GM19438 (cell line): ENCODE data around the gene NPAS3.

Source experiments
- ATAC-seq: cut with Tn5 transposase; IDR thresholded peaks from one replicate; pipeline ENCODE4 v1.9.1; 2021; ENCODE audit warnings: low read depth; ENCODE audit not compliant: unreplicated experiment

NPAS3 gene

GRCh38 chr14:33150666-33151428 lies 212.2 kb downstream of the NPAS3 start:
- no peak for ATAC-seq

GRCh38 chr14:33163109-33163508 lies 224.4 kb downstream of the NPAS3 start:
- no peak for ATAC-seq

GRCh38 chr14:33163600-33163999 lies 224.9 kb downstream of the NPAS3 start:
- no peak for ATAC-seq

DNA sequence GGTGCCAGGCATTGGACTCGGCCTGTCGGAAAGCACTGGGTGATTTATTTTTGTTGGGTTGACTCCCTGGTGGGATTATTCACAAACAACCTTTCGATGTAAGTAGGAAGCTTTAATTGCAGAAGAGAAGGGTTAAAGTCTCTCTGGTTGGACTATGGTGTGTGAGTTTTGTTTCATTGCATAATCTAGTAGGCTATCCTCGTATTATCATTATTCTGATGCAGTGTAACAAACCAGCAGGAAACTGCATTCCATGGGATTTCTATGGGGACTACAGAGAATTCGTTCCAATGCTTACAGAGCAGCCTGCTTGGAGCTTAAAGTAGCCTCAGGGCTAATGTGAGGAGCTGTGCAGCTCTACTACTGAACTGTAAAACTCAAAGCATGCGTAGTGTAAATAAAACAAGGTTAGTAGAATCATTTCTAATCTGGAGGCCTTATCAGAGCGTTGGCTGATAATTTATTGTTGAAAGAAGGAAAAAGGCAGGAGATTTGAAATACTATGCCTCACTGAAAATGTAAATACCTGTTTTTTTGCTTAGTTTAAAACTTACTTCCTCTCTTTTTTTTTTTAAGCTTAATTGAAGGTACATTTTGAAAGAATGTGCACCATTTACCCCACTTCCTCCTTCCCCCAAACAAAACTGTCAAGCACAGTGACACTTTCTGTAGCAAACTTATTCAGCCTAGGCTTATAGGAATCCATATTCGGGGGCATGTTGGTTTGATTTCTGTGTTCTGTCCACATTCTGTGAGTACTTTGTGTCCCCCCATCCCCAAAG lies 226.7 kb downstream of the NPAS3 start:
- no peak for ATAC-seq

GRCh38 chr14:33165926-33166289 lies 227.2 kb downstream of the NPAS3 start:
- no peak for ATAC-seq

- no peak for ATAC-seq
Observed at GRCh38 chr14:33175951-33176350, 237.3 kb downstream of the NPAS3 start.

DNA sequence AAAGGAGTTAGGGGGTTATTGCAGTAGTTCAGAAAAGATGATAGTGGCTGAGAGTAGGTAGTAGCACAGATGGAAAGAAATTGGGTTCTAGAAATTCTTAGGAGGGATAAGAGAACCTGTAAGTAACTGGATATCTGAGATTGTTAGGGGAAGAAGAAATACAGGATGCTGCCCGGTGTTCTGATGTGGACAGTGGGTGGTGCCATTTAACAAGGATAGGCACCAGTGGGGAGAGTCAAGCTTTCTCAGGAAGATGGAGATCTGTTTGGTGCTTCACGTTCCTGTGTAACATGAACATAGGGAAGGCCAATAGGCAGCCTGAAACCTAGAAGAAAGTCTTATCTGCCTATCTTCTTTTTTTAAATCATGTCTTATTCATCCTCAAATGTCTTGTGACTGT lies 245.9 kb downstream of the NPAS3 start:
- ATAC-seq = no peak

- ATAC-seq = no peak
Observed at GRCh38 chr14:33186656-33187055, 248.0 kb downstream of the NPAS3 start.

DNA sequence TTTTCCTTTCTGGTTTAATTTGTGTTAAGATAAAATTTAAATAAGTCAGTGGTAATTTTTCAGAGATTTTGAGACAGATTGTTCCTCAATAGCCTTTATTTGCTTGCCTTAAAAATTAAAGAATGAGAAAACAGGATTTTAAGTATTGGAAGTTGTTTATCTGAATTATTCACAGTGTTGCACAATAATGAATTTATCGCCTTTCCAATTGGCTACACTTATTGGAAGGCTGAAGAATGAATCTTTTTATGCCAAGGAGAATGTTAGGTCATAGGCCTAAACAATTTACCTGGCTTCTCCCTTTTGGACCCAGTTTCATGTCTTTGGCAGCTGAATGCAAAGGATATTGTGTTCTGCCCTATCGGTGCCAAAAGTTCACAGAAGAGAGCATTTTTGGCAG lies 250.2 kb downstream of the NPAS3 start:
- ATAC-seq = no peak

GRCh38 chr14:33191855-33192254 lies 253.2 kb downstream of the NPAS3 start:
- no peak for ATAC-seq

- no peak for ATAC-seq
Observed at GRCh38 chr14:33194551-33194950, 255.9 kb downstream of the NPAS3 start.

GRCh38 chr14:33198684-33199083 lies 260.0 kb downstream of the NPAS3 start:
- ATAC-seq = no peak

- ATAC-seq = no peak
Observed at GRCh38 chr14:33201116-33201515, 262.4 kb downstream of the NPAS3 start.

DNA sequence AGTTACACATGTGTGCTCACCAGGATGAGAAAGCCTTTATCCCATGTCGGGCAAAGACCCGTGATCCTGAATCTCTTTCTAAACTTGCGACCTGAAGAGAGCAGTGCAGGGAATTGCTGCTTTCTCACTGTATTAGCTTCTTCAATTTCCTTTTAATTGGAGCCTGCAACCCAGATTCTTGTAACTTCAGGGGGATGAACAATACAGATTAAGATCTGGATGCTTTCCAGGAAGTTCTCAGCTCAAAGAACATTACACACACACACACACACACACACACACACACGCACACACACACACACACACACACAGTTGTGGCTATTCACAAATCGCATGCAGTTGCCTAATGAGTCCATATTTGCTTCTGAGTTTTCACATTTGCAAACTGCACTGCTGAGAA lies 268.3 kb downstream of the NPAS3 start:
- ATAC-seq = no peak

DNA sequence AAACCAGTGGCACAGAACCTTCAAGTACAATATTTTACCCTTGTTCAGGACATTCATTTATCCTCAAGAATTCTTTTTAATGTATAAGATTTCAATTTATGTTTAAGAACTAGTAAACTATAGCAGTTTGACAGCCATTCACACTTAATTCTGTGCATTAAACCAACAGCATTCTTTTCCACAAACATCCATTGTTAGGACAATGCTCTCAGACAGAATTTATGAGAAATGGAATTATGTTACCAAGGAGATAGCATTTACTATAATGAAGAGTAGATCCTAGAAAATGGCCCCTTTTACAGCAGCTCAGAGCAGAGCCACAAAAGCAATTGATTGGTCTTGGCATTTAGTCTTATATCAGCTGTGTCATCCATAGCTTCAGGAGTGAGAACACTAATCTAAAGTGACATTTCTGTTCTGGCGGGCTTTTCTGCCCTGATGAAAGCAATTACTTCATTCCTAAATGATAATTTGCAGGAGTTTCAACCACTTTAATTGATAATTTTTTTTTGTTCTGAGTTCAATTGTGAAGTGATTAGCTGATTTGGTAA lies 268.9 kb downstream of the NPAS3 start:
- no peak for ATAC-seq

GRCh38 chr14:33210311-33210710 lies 271.6 kb downstream of the NPAS3 start:
- no peak for ATAC-seq

DNA sequence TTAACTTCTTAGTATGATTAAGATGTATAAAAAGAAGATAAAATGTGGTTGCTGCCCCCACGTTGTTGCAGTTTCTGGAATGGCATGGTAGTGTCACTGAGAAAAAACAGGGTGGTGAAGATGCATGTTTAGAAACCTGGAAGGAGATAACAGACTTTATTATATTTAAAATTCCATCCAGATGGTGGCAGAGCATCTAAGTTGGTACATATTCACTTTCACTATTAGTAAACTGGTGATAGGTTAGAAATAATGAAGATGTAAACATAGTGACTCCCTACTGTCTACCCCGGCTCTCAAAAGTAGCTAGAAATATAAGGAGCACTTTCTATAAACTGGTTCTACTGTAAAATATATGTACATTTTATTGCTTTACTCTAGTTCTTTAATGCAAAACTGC lies 279.3 kb downstream of the NPAS3 start:
- no peak for ATAC-seq

- no peak for ATAC-seq
Observed at GRCh38 chr14:33219957-33220356, 281.3 kb downstream of the NPAS3 start.

GRCh38 chr14:33229269-33229929 lies 290.7 kb downstream of the NPAS3 start:
- ATAC-seq = no peak

GRCh38 chr14:33230021-33230420 lies 291.3 kb downstream of the NPAS3 start:
- no peak for ATAC-seq

- no peak for ATAC-seq
Observed at GRCh38 chr14:33232031-33232430, 293.4 kb downstream of the NPAS3 start.
